IMR-90 (cell line): Measurements from ENCODE around the gene PTGDS. TPM values are rescaled to one million over a fixed set of nuclear protein-coding genes. Genes with fewer than 3 reads are reported as not detected.

Experiments used
- ATAC-seq: fragments of 200-7000 bp; cut with Tn5 transposase; 2 replicates; pipeline ENCODE4 v1.9.1; 2020; ENCODE audit warnings: low read depth, mild to moderate bottlenecking, moderate library complexity
- BruUV-seq: library from RNA; stranded (reverse); fragments of 400-500 nt; replicated peaks from 2 replicates; lab custom pipeline; 2021; lab: Mats Ljungman, UMichigan
- CTCF ChIA-PET: fragments of 300-600 bp; formaldehyde crosslinking; extraction: SDS; loops from one replicate; lab custom pipeline; 2021; ENCODE audit warnings: antibody characterized with exemption; lab: Yijun Ruan, JAX
- POLR2A ChIA-PET: fragments of 300-600 bp; sonication (Branson Sonifier 250); formaldehyde crosslinking; loops from one replicate; lab custom pipeline; 2022; ENCODE audit warnings: antibody characterized with exemption; ENCODE audit not compliant: unreplicated experiment; lab: Charles Lee
- DNase-seq: peaks from one replicate; pipeline ENCODE4 v3.0.0; 2013
- H2AFZ ChIP-seq: replicated peaks from 2 replicates; pipeline ENCODE3; 2013; ENCODE audit warnings: low read length, mild to moderate bottlenecking; ENCODE audit not compliant: poor library complexity
- H2AK5ac ChIP-seq: 2 replicates; pipeline ENCODE4 v1.6.1; 2013; ENCODE audit warnings: low read depth, low read length, inconsistent platforms
- H2AK9ac ChIP-seq: replicated peaks from 2 replicates; pipeline ENCODE3; 2013; ENCODE audit warnings: mild to moderate bottlenecking, low read depth, low read length, moderate library complexity; ENCODE audit not compliant: poor library complexity
- H2BK120ac ChIP-seq: 2 replicates; pipeline ENCODE4 v1.6.1; 2013; ENCODE audit warnings: low read depth, low read length, inconsistent platforms
- H2BK15ac ChIP-seq: 3 replicates; pipeline ENCODE4 v1.6.1; 2013; ENCODE audit warnings: low read depth, low read length, inconsistent platforms
- H2BK20ac ChIP-seq: 2 replicates; pipeline ENCODE4 v1.6.1; 2013; ENCODE audit warnings: low read depth, mild to moderate bottlenecking, inconsistent platforms, low read length, moderate library complexity
- H2BK5ac ChIP-seq: 2 replicates; pipeline ENCODE4 v1.6.1; 2013; ENCODE audit warnings: mild to moderate bottlenecking, low read depth, low read length, inconsistent platforms; ENCODE audit not compliant: poor library complexity, severe bottlenecking
- H3K14ac ChIP-seq: replicated peaks from 2 replicates; pipeline ENCODE4 v1.6.1; 2013; ENCODE audit warnings: low read depth, low read length, inconsistent platforms
- H3K18ac ChIP-seq: 2 replicates; pipeline ENCODE4 v1.6.1; 2013; ENCODE audit warnings: low read depth, low read length, control low read depth
- H3K23ac ChIP-seq: 2 replicates; pipeline ENCODE4 v1.6.1; 2013; ENCODE audit warnings: low read depth, low read length, inconsistent platforms
- H3K27ac ChIP-seq: 2 replicates; pipeline ENCODE4 v1.5.1; 2013; ENCODE audit warnings: mild to moderate bottlenecking, control low read depth, low read length; ENCODE audit not compliant: insufficient read depth
- H3K27me3 ChIP-seq: 2 replicates; pipeline ENCODE4 v1.6.1; 2013; ENCODE audit warnings: low read length; ENCODE audit not compliant: control insufficient read depth, insufficient read depth
- H3K36me3 ChIP-seq: 2 replicates; pipeline ENCODE4 v1.6.1; 2013; ENCODE audit warnings: low read length, mixed read lengths; ENCODE audit not compliant: control insufficient read depth, insufficient read depth
- H3K4ac ChIP-seq: 2 replicates; pipeline ENCODE4 v1.6.1; 2013; ENCODE audit warnings: low read depth, low read length, inconsistent platforms
- H3K4me1 ChIP-seq: 2 replicates; pipeline ENCODE4 v1.6.1; 2013; ENCODE audit warnings: low read length, mixed read lengths; ENCODE audit not compliant: control insufficient read depth, insufficient read depth
- H3K4me2 ChIP-seq: 2 replicates; pipeline ENCODE4 v1.6.1; 2013; ENCODE audit warnings: low read depth, mild to moderate bottlenecking, control low read depth, low read length, moderate library complexity
- H3K4me3 ChIP-seq: 2 replicates; pipeline ENCODE4 v1.5.1; 2013; ENCODE audit warnings: low read depth, mild to moderate bottlenecking, control low read depth, low read length, moderate library complexity; ENCODE audit not compliant: insufficient read depth
- H3K56ac ChIP-seq: 2 replicates; pipeline ENCODE4 v1.6.1; 2013; ENCODE audit warnings: low read length, inconsistent platforms; ENCODE audit not compliant: insufficient read depth; ENCODE audit errors: extremely low read depth
- H3K79me1 ChIP-seq, 2 experiments: 2 replicates each; pipeline ENCODE4 v1.6.1; 2013; ENCODE audit warnings: low read length in 2 of 2, inconsistent platforms in 1 of 2, low read depth in 1 of 2
- H3K9ac ChIP-seq: 2 replicates; pipeline ENCODE4 v1.6.1; 2013; ENCODE audit warnings: low read depth, low read length, control low read depth
- H3K9me1 ChIP-seq: 2 replicates; pipeline ENCODE4 v1.6.1; 2013; ENCODE audit warnings: low read length, inconsistent platforms; ENCODE audit not compliant: insufficient read depth
- H3K9me3 ChIP-seq: 2 replicates; pipeline ENCODE4 v1.6.1; 2013; ENCODE audit warnings: low read length; ENCODE audit not compliant: control insufficient read depth, insufficient read depth
- H4K20me1 ChIP-seq: 2 replicates; pipeline ENCODE4 v1.6.1; 2013; ENCODE audit warnings: low read length, inconsistent platforms; ENCODE audit not compliant: insufficient read depth
- H4K5ac ChIP-seq: 2 replicates; pipeline ENCODE4 v1.6.1; 2013; ENCODE audit warnings: mild to moderate bottlenecking, low read depth, low read length, control low read depth
- H4K8ac ChIP-seq, 2 experiments: 2 replicates each; pipeline ENCODE4 v1.6.1; 2013; ENCODE audit warnings: low read depth in 2 of 2, low read length in 2 of 2, control low read depth in 1 of 2, inconsistent platforms in 1 of 2
- H4K91ac ChIP-seq: 2 replicates; pipeline ENCODE4 v1.6.1; 2013; ENCODE audit warnings: low read depth, low read length, inconsistent platforms; ENCODE audit not compliant: insufficient read depth
- CHD1 ChIP-seq: IDR thresholded peaks from 2 replicates; pipeline ENCODE4 v1.6.1; 2012; ENCODE audit warnings: low read depth, low read length, improper control_type of control experiment
- MAFK ChIP-seq: IDR thresholded peaks from 2 replicates; pipeline ENCODE4 v1.6.1; 2012; ENCODE audit warnings: low read depth, low read length, improper control_type of control experiment
- MAZ ChIP-seq: IDR thresholded peaks from 2 replicates; pipeline ENCODE4 v1.6.1; 2012; ENCODE audit warnings: low read depth, mild to moderate bottlenecking, low read length, improper control_type of control experiment, moderate library complexity, borderline replicate concordance
- MXI1 ChIP-seq: IDR thresholded peaks from 2 replicates; pipeline ENCODE4 v1.6.1; 2012; ENCODE audit warnings: low read depth, mild to moderate bottlenecking, low read length, moderate library complexity, borderline replicate concordance
- NFE2L2 ChIP-seq: fragments of 150-350 bp; IDR thresholded peaks from 2 replicates; pipeline ENCODE4 v1.6.1; 2016; ENCODE audit warnings: low read depth, mild to moderate bottlenecking, low read length
- POLR2A ChIP-seq: IDR thresholded peaks from 2 replicates; pipeline ENCODE4 v1.6.1; 2012; ENCODE audit warnings: mild to moderate bottlenecking, low read depth, low read length
- RFX5 ChIP-seq: IDR thresholded peaks from 2 replicates; pipeline ENCODE4 v1.8.0; 2012; ENCODE audit warnings: low read depth, mild to moderate bottlenecking, low read length, moderate library complexity
- USF2 ChIP-seq: fragments of 150-350 bp; IDR thresholded peaks from 2 replicates; pipeline ENCODE4 v1.6.1; 2017; ENCODE audit warnings: mild to moderate bottlenecking, antibody characterized with exemption, low read length, low read depth
- WGBS, 2 experiments: methylation state at CpG; one replicate each; pipeline versions ENCODE4 v1.1.5 to v1.1.7; 2013; ENCODE audit warnings: missing lambda C conversion rate in 2 of 2; ENCODE audit not compliant: insufficient read length in 1 of 2; ENCODE audit errors: extremely low coverage in 2 of 2; 5-methylcytosine and 5-hydroxymethylcytosine counted together
- dilution Hi-C: fragments of 300-500 bp; cut with HindIII; formaldehyde crosslinking; loops from one replicate; pipeline ENCODE4 v1.14.3; 2018; ENCODE audit warnings: low sequenced_read_pairs; ENCODE audit not compliant: unreplicated experiment
- in situ Hi-C: fragments of 300-500 bp; cut with MboI; formaldehyde crosslinking; loops from 3 replicates; pipeline ENCODE4 v1.14.3; 2019; ENCODE audit warnings: low sequenced_read_pairs, inconsistent platforms, mixed read lengths
- intact Hi-C: fragments of 100-400 bp; cut with micrococcal nuclease; formaldehyde crosslinking; loops from 2 replicates; pipeline ENCODE4 v1.10.0; 2022
- polyA plus RNA-seq, 3 experiments: library from polyadenylated mRNA; depleted of rRNA; stranded (reverse); fragments of >200 nt; gene quantifications; 2 replicates each; pipeline ENCODE4 v1.2.3, GENCODE V29; 2012; ENCODE audit warnings: low replicate concordance in 1 of 3
- total RNA-seq: library from RNA; depleted of rRNA; stranded (reverse); fragments of >200 nt; gene quantifications from 2 replicates; pipeline ENCODE4 v1.2.3, GENCODE V29; 2012
- TF ChIP-seq, protein P1 (sequence below): fragments of 150-350 bp; IDR thresholded peaks from 2 replicates; pipeline ENCODE4 v1.6.1; 2016; ENCODE audit warnings: low read depth, mild to moderate bottlenecking, low read length, moderate library complexity, borderline replicate concordance

The PTGDS gene
- total and polyA plus RNA-seq, 2 of the 4 experiments (the other 2 are of a cell fraction) = 1.2 TPM; not detected in 1

DNA sequence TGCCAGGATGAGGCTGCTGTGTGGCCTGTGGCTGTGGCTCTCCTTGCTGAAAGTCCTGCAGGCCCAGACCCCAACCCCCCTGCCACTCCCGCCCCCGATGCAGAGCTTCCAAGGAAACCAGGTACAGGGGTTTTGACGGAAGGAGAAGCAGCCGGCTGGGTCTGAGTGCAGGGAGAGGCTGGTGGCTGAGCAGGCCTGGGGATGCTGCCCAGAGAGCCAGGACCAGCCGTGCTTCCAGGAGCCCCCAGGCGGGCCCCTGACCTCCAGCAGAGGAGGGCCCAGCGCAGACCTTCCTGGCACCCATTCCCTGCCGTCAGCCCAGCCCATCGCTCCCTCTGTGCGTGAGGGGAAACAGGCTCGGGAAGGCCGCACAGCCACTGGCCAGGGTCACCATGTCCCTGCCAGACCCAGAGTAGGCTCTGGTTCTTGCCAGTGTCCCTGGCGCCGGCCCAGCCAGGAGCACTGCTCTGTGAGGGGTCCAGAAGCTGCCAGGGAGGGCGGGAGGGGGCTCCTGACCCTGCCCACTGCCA, 24.9 kb upstream of the PTGDS start:
- intact Hi-C loops = no loop called here

More for the DNA sequence above, 24.9 kb upstream of the PTGDS start:
- POLR2A ChIA-PET = no interaction called here
- Histone ChIP-seq H4K5ac (no peak overlapping the region), H3K27ac (no peak overlapping the region), H3K23ac (no peak overlapping the region), H3K4me3 (no peak overlapping the region), H3K4me2 (no peak overlapping the region), H2BK15ac (no peak overlapping the region), H3K56ac (no peak overlapping the region), H3K9me1 (no peaks in the 10 kb centered on the region), H2BK120ac (no peak overlapping the region), H3K27me3 (peaks cover 13% of the 10 kb centered on the region; the same call in 1 of the 2 replicates), H3K14ac (no peak overlapping the region), H3K4me1 (no peaks in the 10 kb centered on the region; the same call in 1 of the 2 replicates), H3K18ac (no peak overlapping the region), H4K20me1 (no peaks in the 10 kb centered on the region), H3K4ac (no peak overlapping the region), H2BK20ac (no peak overlapping the region), H3K9me3 (peaks cover 3% of the 10 kb centered on the region), H2BK5ac (no peak overlapping the region), H2AK5ac (no peak overlapping the region), H3K9ac (no peak overlapping the region), H4K8ac (no peak overlapping the region), H2AK9ac (no peak overlapping the region), H3K36me3 (no peaks in the 10 kb centered on the region), H2AFZ (no peak overlapping the region), H3K79me1 (no peaks in the 10 kb centered on the region), H4K91ac (no peak overlapping the region)
- 38% methylated on average over 3 of the region's 15 CpGs; no CpG with 5 or more reads in 1 of the 2 experiments for WGBS, 2 experiments
- ATAC-seq (no peak), DNase-seq (no peak)
- TF ChIP-seq NFE2L2 (no peak), POLR2A (no peak), MAFK (no peak), CHD1 (no peak), MAZ (no peak), USF2 (no peak), MXI1 (no peak), RFX5 (no peak)
- TF ChIP-seq, protein P1, sequence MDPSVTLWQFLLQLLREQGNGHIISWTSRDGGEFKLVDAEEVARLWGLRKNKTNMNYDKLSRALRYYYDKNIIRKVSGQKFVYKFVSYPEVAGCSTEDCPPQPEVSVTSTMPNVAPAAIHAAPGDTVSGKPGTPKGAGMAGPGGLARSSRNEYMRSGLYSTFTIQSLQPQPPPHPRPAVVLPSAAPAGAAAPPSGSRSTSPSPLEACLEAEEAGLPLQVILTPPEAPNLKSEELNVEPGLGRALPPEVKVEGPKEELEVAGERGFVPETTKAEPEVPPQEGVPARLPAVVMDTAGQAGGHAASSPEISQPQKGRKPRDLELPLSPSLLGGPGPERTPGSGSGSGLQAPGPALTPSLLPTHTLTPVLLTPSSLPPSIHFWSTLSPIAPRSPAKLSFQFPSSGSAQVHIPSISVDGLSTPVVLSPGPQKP = no peak
- CTCF ChIA-PET = no interaction called here
- dilution Hi-C loops (no loop called here), in situ Hi-C loops (no loop called here)
- BruUV-seq = no TSS peak
